A549 (cell line): ENCODE results near the gene WASF3. TPM values are rescaled to one million over a fixed set of nuclear protein-coding genes. Genes with fewer than 3 reads are reported as not detected.

ENCODE experiments used
- ATAC-seq, 2 experiments: fragments of 200-7000 bp in 1 of 2; fragments of >200 bp in 1 of 2; cut with Nextera tagmentation in 1 of 2; cut with Tn5 transposase in 1 of 2; 3 replicates each; pipeline versions ENCODE4 v1.8.0 to v1.9.1; 2018 to 2020; ENCODE audit warnings: mild to moderate bottlenecking in 1 of 2, moderate library complexity in 1 of 2
- CTCF ChIA-PET: fragments of 300-600 bp; sonication (Branson Sonifier 250); formaldehyde crosslinking; extraction: SDS; loops from one replicate; lab custom pipeline; 2021; ENCODE audit warnings: antibody characterized with exemption, inconsistent platforms; lab: Yijun Ruan, JAX
- POLR2A ChIA-PET: fragments of 350-600 bp; formaldehyde crosslinking; extraction: SDS; loops from one replicate; lab custom pipeline; 2021; ENCODE audit warnings: antibody characterized with exemption, inconsistent platforms; lab: Yijun Ruan, JAX
- DNase-seq, 2 experiments: peaks; one replicate each; pipeline versions ENCODE4 v3.0.0 to v3.0.0-alpha.2; 2011 to 2016; ENCODE audit warnings: low read depth in 1 of 2, low spot score in 1 of 2
- FAIRE-seq: peaks from 2 replicates; lab custom pipeline; 2011; peaks lifted over from hg19 to GRCh38; lab: Jason Lieb, UNC
- H3K27ac ChIP-seq, 2 experiments: fragments of >200 bp; sonication (Bioruptor Twin); formaldehyde crosslinking; 3 replicates each; pipeline ENCODE4 v1.5.1; 2016 to 2017
- H3K4me1 ChIP-seq: fragments of >200 bp; sonication (Bioruptor Twin); formaldehyde crosslinking; 3 replicates; pipeline ENCODE4 v1.6.1; 2016
- H3K4me2 ChIP-seq: fragments of >200 bp; sonication (Bioruptor Twin); formaldehyde crosslinking; 3 replicates; pipeline ENCODE4 v1.6.1; 2016
- H3K4me3 ChIP-seq: fragments of >200 bp; sonication (Bioruptor Twin); formaldehyde crosslinking; 3 replicates; pipeline ENCODE4 v1.5.1; 2016
- H3K9me3 ChIP-seq: fragments of >200 bp; sonication (Bioruptor Twin); formaldehyde crosslinking; 3 replicates; pipeline ENCODE4 v1.6.1; 2016
- BCL3 ChIP-seq: fragments of >200 bp; sonication (Bioruptor Twin); formaldehyde crosslinking; IDR thresholded peaks from 3 replicates; pipeline ENCODE4 v1.6.1; 2016
- CBX2 ChIP-seq: fragments of 200-600 bp; sonication (generic); IDR thresholded peaks from 2 replicates; pipeline ENCODE4 v1.6.1; 2016; ENCODE audit warnings: low read depth, mild to moderate bottlenecking, borderline replicate concordance
- CHD2 ChIP-seq: fragments of 150-350 bp; IDR thresholded peaks from 2 replicates; pipeline ENCODE4 v1.6.1; 2014; ENCODE audit warnings: low read length; ENCODE audit not compliant: partially characterized antibody
- CHD4 ChIP-seq: fragments of 200-600 bp; sonication (generic); IDR thresholded peaks from 2 replicates; pipeline ENCODE4 v1.6.1; 2016; ENCODE audit warnings: antibody characterized with exemption, mild to moderate bottlenecking, borderline replicate concordance
- CTCF ChIP-seq: fragments of >200 bp; sonication (Bioruptor Twin); formaldehyde crosslinking; IDR thresholded peaks from 3 replicates; pipeline ENCODE4 v1.5.1; 2016
- E2F6 ChIP-seq: IDR thresholded peaks from 2 replicates; pipeline ENCODE4 v1.6.1; 2012; ENCODE audit warnings: low read depth, borderline replicate concordance
- EHF ChIP-seq: fragments of 250-450 bp; sonication (Bioruptor Pico); IDR thresholded peaks from 2 replicates; pipeline ENCODE4 v1.5.0; 2020; ENCODE audit warnings: mild to moderate bottlenecking
- ELK1 ChIP-seq: fragments of 150-350 bp; IDR thresholded peaks from 2 replicates; pipeline ENCODE4 v1.6.1; 2014; ENCODE audit warnings: low read depth, mild to moderate bottlenecking, low read length
- EP300 ChIP-seq, 2 experiments: fragments of >200 bp; sonication (Bioruptor Twin); formaldehyde crosslinking; IDR thresholded peaks; 2 replicates in 1 of 2; 3 replicates in 1 of 2; pipeline ENCODE4 v1.6.1; 2016 to 2017
- FOSB ChIP-seq: fragments of 250-450 bp; sonication (Bioruptor Pico); IDR thresholded peaks from 2 replicates; pipeline ENCODE4 v1.5.0; 2020; ENCODE audit warnings: mild to moderate bottlenecking, moderate library complexity
- KDM5A ChIP-seq: fragments of 200-600 bp; sonication (generic); IDR thresholded peaks from 2 replicates; pipeline ENCODE4 v1.6.1; 2016; ENCODE audit warnings: antibody characterized with exemption, mild to moderate bottlenecking
- MAFK ChIP-seq: fragments of 450-650 bp; IDR thresholded peaks from 2 replicates; pipeline ENCODE4 v1.6.1; 2014; ENCODE audit not compliant: partially characterized antibody
- MYC ChIP-seq: IDR thresholded peaks from 2 replicates; pipeline ENCODE4 v1.6.1; 2012; ENCODE audit warnings: mild to moderate bottlenecking, inconsistent platforms, low read length, improper control_type of control experiment, borderline replicate concordance
- NR3C1 ChIP-seq: fragments of >200 bp; sonication (Bioruptor Twin); formaldehyde crosslinking; IDR thresholded peaks from 3 replicates; pipeline ENCODE4 v1.6.1; 2017
- RARB ChIP-seq: fragments of 250-450 bp; sonication (Bioruptor Pico); IDR thresholded peaks from 2 replicates; pipeline ENCODE4 v1.8.0; 2021; ENCODE audit warnings: mild to moderate bottlenecking, moderate library complexity
- REST ChIP-seq: fragments of 200-600 bp; sonication (generic); IDR thresholded peaks from 2 replicates; pipeline ENCODE4 v1.6.1; 2016; ENCODE audit warnings: antibody characterized with exemption, mild to moderate bottlenecking, moderate library complexity
- RFX5 ChIP-seq: fragments of 450-650 bp; IDR thresholded peaks from 2 replicates; pipeline ENCODE4 v1.7.1; 2014; ENCODE audit warnings: antibody characterized with exemption, mild to moderate bottlenecking, moderate library complexity
- TFCP2L1 ChIP-seq: fragments of 250-450 bp; sonication (Bioruptor Pico); IDR thresholded peaks from 2 replicates; pipeline ENCODE4 v1.5.0; 2021; ENCODE audit warnings: mild to moderate bottlenecking
- ZC3H11A ChIP-seq: fragments of 450-650 bp; IDR thresholded peaks from 2 replicates; pipeline ENCODE4 v1.6.1; 2014; ENCODE audit warnings: antibody characterized with exemption, mild to moderate bottlenecking
- ZNF302 ChIP-seq: fragments of 250-450 bp; sonication (Bioruptor Pico); IDR thresholded peaks from 2 replicates; pipeline ENCODE4 v1.9.0; 2021; ENCODE audit warnings: inconsistent platforms, mild to moderate bottlenecking, moderate library complexity
- ZSCAN20 ChIP-seq: fragments of 250-450 bp; sonication (Bioruptor Pico); IDR thresholded peaks from 2 replicates; pipeline ENCODE4 v1.8.0; 2022; ENCODE audit warnings: mild to moderate bottlenecking, moderate library complexity
- WGBS: methylation state at CpG from one replicate; pipeline ENCODE4 v1.1.6; 2017; ENCODE audit errors: missing lambda C conversion rate; 5-methylcytosine and 5-hydroxymethylcytosine counted together
- polyA plus RNA-seq, 4 experiments: library from polyadenylated mRNA; depleted of rRNA in 3 of 4; stranded (reverse); fragments of >200 nt; fragmentation: RNase III in 1 of 4; extraction: RNeasy Plus Mini Kit Qiagen cat#74134 plus additional on column Dnase treatment in 1 of 4; gene quantifications; 2 replicates in 3 of 4; 3 replicates in 1 of 4; pipeline ENCODE4 v1.2.3, GENCODE V29; 2011 to 2017

Gene WASF3
- polyA plus RNA-seq, 2 of the 4 experiments (the other 2 are of a cell fraction) = 0.09 to 0.56 TPM

- Histone ChIP-seq H3K4me3 (no peak overlapping the region), H3K9me3 (no peaks in the 10 kb centered on the region), H3K4me2 (no peak overlapping the region), H3K27ac (no peak overlapping the region), H3K4me1 (no peaks in the 10 kb centered on the region)
- no peak for FAIRE-seq
- DNase-seq = no peak
- no peak for ATAC-seq
- ChIA-PET POLR2A (no interaction called here), CTCF (no interaction called here)
- TF ChIP-seq EHF (CRISPR knock-in tag) (no peak), MYC (no peak), ZNF302 (CRISPR knock-in tag) (no peak), CHD4 (no peak), ZC3H11A (no peak), ZSCAN20 (no peak), NR3C1 (no peak), REST (no peak), CTCF (no peak), EP300 (IDR thresholded peaks at IDR 0.05) (no peak)
Measured at GRCh38 chr13:26727633-26728032, 170.2 kb downstream of the WASF3 start.

GRCh38 chr13:26735677-26736076 lies 178.2 kb downstream of the WASF3 start:
- no peak for ATAC-seq
- POLR2A ChIA-PET = no interaction called here

More at GRCh38 chr13:26735677-26736076, 178.2 kb downstream of the WASF3 start:
- Histone ChIP-seq H3K4me2 (no peak overlapping the region), H3K9me3 (no peaks in the 10 kb centered on the region), H3K4me1 (no peaks in the 10 kb centered on the region), H3K4me3 (no peak overlapping the region), H3K27ac (no peak overlapping the region)
- FAIRE-seq = no peak
- CTCF ChIA-PET = interaction anchor here (0.6 kb wide), 1 partner anchor 195 kb away, joined by 3 read pairs; no protein-coding TSS in a partner anchor
- DNase-seq = no peak
- 30% methylated on average over 8 of the region's 9 CpGs for WGBS
- no peak for TF ChIP-seq CBX2
- TF ChIP-seq E2F6 = no peak
- no peak for TF ChIP-seq ELK1
- no peak for TF ChIP-seq FOSB (CRISPR knock-in tag)
- TF ChIP-seq ZC3H11A = no peak
- no peak for TF ChIP-seq MAFK
- TF ChIP-seq RFX5 = no peak
- no peak for TF ChIP-seq CHD2
- TF ChIP-seq KDM5A = no peak
- no peak for TF ChIP-seq BCL3
- no peak for TF ChIP-seq RARB (CRISPR knock-in tag)
- no peak for TF ChIP-seq EHF (CRISPR knock-in tag)
- no peak for TF ChIP-seq TFCP2L1 (CRISPR knock-in tag)

Other genes starting within 250 kb of the WASF3 start
- gene GPR12, start 203.1 kb downstream of the WASF3 start, polyA plus RNA-seq (2011; rRNA removed) = not detected in 2 replicates
- not detected in 3 replicates for gene GPR12, start 203.1 kb downstream of the WASF3 start, polyA plus RNA-seq (2017; fragmentation: RNase III; extraction: RNeasy Plus Mini Kit Qiagen cat#74134 plus additional on column Dnase treatment)